Mesodermal cell (in vitro differentiated cells): ENCODE results near the gene TEPSIN.

Source experiments
- H3K27ac ChIP-seq: 2 replicates; pipeline ENCODE4 v1.7.0; 2013; ENCODE audit warnings: mild to moderate bottlenecking, low read depth, low read length, moderate library complexity; ENCODE audit not compliant: severe bottlenecking
- H3K36me3 ChIP-seq: 2 replicates; pipeline ENCODE4 v1.7.1; 2013; ENCODE audit warnings: mild to moderate bottlenecking, low read length, moderate library complexity; ENCODE audit not compliant: control insufficient read depth, insufficient read depth
- H3K4me1 ChIP-seq: one replicate; pipeline ENCODE4 v1.7.1; 2013; ENCODE audit warnings: mild to moderate bottlenecking, low read length; ENCODE audit not compliant: insufficient read depth, control insufficient read depth, poor library complexity, severe bottlenecking
- H3K4me3 ChIP-seq: 2 replicates; pipeline ENCODE4 v1.7.0; 2013; ENCODE audit warnings: low read length, control low read depth, mild to moderate bottlenecking; ENCODE audit not compliant: insufficient read depth, poor library complexity, severe bottlenecking; ENCODE audit errors: extremely low read depth
- H3K9me3 ChIP-seq: 2 replicates; pipeline ENCODE4 v1.7.1; 2013; ENCODE audit warnings: mild to moderate bottlenecking, low read length, moderate library complexity; ENCODE audit not compliant: control insufficient read depth
- WGBS, 2 experiments: methylation state at CpG; one replicate each; pipeline ENCODE4 v1.1.5; 2013; ENCODE audit warnings: missing lambda C conversion rate in 2 of 2; ENCODE audit not compliant: insufficient coverage in 2 of 2; 5-methylcytosine and 5-hydroxymethylcytosine counted together

Gene TEPSIN

GRCh38 chr17:81279278-81280275 is 40.7 kb upstream of the TEPSIN start:
- Histone ChIP-seq H3K27ac (no peak overlapping the region), H3K4me1 (no peaks in the 10 kb centered on the region), H3K4me3 (no peak overlapping the region), H3K36me3 (peaks cover 30% of the 10 kb centered on the region), H3K9me3 (no peaks in the 10 kb centered on the region)
- WGBS, 2 experiments: 91 to 94% methylated on average over 44 to 49 of the region's 50 CpGs

DNA sequence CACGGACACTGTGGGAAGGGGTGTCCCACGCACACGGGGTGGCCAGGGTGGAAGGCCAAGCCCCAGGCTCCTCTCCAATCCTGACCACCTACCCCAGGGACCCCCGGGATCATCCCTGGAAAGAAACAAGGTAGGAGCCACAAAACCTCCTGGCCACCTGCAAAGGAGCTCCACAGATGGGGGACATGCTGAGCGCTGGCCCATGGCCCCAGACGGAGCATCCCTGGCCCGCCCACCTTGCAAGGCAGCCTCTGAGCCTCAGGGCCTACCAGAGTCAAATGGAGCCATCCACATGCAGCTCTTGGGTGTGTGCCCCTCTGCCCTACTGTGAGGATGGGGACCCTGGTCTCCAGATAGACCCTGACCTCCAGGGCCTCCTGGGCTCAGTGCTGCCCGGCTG is 40.0 kb upstream of the TEPSIN start:
- no peak overlapping the region for H3K4me3 ChIP-seq
- H3K27ac ChIP-seq: no peak overlapping the region
- 95 to 98% methylated on average over 7 to 8 of the region's 8 CpGs for WGBS, 2 experiments
- H3K36me3 ChIP-seq: peaks cover 35% of the 10 kb centered on the region
- no peaks in the 10 kb centered on the region for H3K9me3 ChIP-seq
- no peaks in the 10 kb centered on the region for H3K4me1 ChIP-seq

DNA sequence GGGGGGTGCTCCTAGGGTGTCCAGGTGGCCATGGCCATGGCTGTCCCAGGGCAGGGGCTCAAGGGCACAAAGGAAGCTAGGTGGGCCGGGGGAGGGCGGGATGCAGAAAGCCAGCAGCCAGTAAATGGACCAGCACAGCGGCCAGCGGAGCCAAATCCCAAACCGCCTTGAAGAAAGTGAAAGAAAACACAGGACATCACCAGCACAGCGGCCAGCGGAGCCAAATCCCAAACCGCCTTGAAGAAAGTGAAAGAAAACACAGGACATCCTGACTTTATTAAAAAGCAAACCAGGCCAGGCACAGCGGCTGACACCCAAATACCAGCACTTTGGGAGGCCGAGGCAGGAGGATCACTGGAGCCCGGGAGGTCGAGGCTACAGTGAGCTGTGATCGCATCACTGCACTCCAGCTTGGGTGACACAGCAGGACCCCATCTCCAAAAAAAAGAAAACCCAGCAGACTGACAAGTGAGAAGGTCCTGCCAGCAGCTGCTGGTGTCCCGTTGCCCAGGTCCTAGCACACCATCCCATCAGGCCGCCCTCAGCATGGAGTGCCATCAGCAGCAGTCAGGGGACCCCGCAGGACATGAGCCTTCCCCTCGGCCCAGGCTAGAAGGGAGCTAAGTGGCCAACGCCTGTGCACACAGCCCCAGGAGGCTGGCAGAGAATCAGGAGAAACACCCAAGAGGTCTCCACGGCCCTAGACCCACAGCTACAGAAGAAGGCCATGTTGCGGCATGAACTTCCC is 39.3 kb upstream of the TEPSIN start:
- Histone ChIP-seq H3K27ac (no peak overlapping the region), H3K9me3 (no peaks in the 10 kb centered on the region), H3K4me3 (no peak overlapping the region), H3K4me1 (no peaks in the 10 kb centered on the region), H3K36me3 (peaks cover 42% of the 10 kb centered on the region)
- WGBS, 2 experiments: 95 to 96% methylated on average over 19 to 20 of the region's 20 CpGs

DNA sequence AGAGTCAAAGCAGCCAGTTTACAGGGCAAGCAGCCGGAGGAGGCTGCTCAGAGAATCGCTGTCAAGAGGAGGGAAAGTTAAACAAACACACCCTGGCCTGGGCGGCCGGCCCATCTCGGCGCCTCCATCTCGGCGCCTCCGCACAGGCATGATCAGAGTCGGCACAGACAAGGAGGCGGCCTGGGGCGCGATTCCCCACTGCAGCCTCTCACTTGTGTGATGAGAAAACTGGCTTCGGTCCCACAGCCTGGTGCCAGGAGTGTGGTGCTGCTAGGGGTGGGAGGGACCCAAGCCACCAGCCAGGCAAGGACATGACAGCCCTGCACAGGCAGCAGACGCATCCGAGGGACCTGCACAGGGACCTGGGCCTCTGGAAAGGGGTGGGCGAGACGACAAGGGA is 38.6 kb upstream of the TEPSIN start:
- no peaks in the 10 kb centered on the region for H3K4me1 ChIP-seq
- peaks cover 47% of the 10 kb centered on the region for H3K36me3 ChIP-seq
- H3K4me3 ChIP-seq: no peak overlapping the region
- H3K9me3 ChIP-seq: no peaks in the 10 kb centered on the region
- H3K27ac ChIP-seq: no peak overlapping the region
- WGBS, 2 experiments: 95 to 98% methylated on average over 16 to 18 of the region's 18 CpGs

DNA sequence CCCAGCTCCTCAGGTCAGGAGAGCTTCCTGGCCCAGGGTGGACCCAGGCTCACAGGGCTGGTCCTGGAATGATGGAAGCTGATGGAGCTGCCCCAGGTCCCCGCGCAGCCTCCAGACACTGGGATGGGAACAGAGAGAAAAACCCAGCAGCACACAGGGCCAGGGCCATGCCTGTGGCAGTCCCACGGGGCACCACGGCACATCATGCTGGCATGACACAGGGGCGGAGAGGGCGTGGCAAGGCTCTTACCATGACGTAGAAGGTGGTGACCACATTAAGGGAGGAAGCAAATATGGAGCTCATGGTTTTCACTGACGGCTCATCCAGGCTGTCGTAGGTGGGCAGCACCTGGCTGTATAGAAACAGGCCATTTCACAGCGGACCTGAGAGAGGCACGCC is 37.9 kb upstream of the TEPSIN start:
- H3K4me1 ChIP-seq: no peaks in the 10 kb centered on the region
- no peak overlapping the region for H3K27ac ChIP-seq
- H3K36me3 ChIP-seq: peaks cover 45% of the 10 kb centered on the region
- H3K9me3 ChIP-seq: no peaks in the 10 kb centered on the region
- 98 to 99% methylated on average over 11 of the region's 11 CpGs for WGBS, 2 experiments
- H3K4me3 ChIP-seq: no peak overlapping the region

DNA sequence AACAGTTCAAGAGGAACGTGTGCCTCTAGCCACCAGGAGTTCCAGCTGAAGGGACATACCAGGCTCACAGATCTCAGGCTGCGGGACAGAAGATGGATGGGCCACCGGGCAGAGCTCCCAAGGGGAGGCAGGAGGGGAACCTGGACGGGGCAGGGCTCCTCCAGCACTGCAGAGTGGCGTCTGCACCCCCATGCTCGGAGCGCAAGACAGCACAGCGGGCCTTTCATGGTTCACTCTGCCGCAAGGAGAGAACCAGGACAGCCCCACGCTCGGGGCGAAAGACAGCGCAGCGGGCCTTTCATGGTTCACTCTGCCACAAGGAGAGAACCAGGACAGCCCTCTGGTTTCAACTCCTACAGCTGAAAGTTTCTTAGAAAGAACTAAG is 35.6 kb upstream of the TEPSIN start:
- no peak overlapping the region for H3K4me3 ChIP-seq
- H3K36me3 ChIP-seq: peaks cover 60% of the 10 kb centered on the region
- no peak overlapping the region for H3K27ac ChIP-seq
- WGBS, 2 experiments: 89 to 94% methylated on average over 14 of the region's 14 CpGs
- H3K9me3 ChIP-seq: no peaks in the 10 kb centered on the region
- no peaks in the 10 kb centered on the region for H3K4me1 ChIP-seq

DNA sequence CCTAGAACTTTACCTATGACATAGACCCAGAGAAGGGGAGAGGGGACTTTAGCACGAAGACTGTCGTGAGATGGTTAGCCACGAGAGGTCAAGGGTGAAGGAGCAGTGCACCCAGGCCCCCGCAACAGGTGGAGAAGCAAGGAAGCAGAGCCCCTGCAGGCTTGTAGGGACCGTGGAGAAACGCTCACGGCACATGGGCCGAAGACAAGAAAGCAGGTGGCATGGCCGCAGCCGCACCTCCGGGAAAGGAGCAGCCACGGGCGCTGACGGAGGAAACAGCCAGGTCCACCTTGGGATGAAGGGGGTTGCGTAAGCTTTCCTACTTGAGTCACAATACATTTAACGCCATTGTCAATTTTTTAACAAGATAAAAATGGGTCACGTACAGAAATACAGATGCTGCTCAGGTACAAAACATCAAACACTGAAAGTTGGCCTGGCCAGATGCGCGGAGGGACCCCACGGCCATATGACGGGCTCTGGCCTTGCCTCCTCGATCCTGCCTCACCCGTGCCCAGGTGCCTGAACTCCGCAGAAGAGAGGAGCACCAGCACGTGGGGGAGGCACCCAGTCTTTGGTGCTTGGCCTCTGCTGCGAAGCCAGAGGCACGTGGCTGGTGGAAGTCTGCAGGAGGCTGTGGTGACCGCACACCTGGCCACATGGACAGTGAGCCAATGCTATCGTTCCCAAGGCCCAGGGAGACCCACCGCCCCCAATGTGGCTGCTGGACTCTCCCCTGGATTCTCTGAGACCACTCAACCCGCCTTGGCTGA is 35.0 kb upstream of the TEPSIN start:
- WGBS, 2 experiments: 96 to 97% methylated on average over 30 to 31 of the region's 31 CpGs
- Histone ChIP-seq H3K4me1 (no peaks in the 10 kb centered on the region), H3K4me3 (no peak overlapping the region), H3K9me3 (no peaks in the 10 kb centered on the region), H3K27ac (no peak overlapping the region), H3K36me3 (peaks cover 65% of the 10 kb centered on the region)

DNA sequence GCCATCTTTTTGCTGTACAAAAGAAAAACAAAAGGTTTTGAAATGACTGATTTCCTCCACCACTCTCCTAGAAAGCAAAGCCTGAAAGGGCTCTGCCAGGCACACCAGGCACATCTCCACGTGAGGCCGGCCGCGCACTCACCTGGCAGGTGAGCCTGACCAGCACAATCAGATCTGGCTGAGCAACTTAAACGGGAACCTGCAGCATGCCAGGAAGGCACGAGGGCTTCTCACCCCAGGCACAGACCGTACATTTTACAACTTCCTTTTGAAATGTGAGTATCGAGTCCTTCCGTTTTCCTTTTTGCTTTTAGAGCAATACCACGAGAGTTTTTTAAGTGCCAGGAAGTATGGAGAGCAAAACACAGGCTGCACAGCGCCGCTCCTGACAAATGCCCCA is 33.8 kb upstream of the TEPSIN start:
- WGBS, 2 experiments: 93 to 97% methylated on average over 11 to 12 of the region's 12 CpGs
- no peaks in the 10 kb centered on the region for H3K9me3 ChIP-seq
- no peaks in the 10 kb centered on the region for H3K4me1 ChIP-seq
- no peak overlapping the region for H3K27ac ChIP-seq
- H3K4me3 ChIP-seq: no peak overlapping the region
- H3K36me3 ChIP-seq: peaks cover 70% of the 10 kb centered on the region

DNA sequence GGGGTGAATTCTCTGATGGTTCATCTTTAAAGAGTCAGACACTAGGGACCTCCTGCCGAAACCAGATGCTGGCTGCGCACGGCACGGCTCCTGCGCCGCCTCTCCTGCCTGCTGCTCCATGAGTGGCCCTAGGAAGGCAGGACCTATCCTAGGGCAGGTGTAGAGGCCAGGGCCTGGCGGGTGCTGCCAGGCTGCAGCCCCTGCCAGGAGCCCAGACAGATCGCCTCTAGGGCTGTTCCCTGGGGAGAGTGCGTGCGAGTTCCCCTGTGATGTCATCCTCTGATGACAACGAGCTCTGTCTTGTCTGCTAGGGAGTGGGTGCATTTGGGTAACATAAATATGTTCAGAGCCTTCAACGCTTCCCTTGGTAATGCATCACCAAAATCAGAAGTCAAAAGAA is 32.4 kb upstream of the TEPSIN start:
- 93 to 94% methylated on average over 8 to 9 of the region's 12 CpGs for WGBS, 2 experiments

DNA sequence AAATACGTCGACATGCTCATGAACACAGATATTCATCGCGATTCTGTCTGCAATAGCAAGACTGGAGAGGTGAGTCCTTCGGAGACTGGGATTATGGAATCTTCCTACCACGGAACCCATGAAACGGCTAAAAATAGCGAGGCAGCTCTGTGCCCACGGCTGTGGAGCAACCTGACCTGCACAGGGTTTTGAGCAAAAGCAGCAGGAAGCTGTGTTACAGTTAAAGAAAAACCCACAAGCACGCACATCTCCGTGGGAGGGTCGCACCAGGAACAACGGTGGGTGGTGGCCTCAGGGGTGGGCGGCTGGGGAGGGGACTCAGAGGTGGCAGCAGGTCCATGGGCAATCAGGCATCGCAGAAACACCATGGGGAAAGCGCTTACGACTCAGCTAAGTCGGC is 31.4 kb upstream of the TEPSIN start:
- 94 to 95% methylated on average over 16 to 18 of the region's 18 CpGs for WGBS, 2 experiments
- Histone ChIP-seq H3K27ac (no peak overlapping the region), H3K4me3 (no peak overlapping the region), H3K9me3 (no peaks in the 10 kb centered on the region), H3K36me3 (peaks cover 64% of the 10 kb centered on the region), H3K4me1 (no peaks in the 10 kb centered on the region)

More for the DNA sequence above, 32.4 kb upstream of the TEPSIN start:
- Histone ChIP-seq H3K4me1 (no peaks in the 10 kb centered on the region), H3K4me3 (no peak overlapping the region), H3K27ac (no peak overlapping the region), H3K36me3 (peaks cover 64% of the 10 kb centered on the region), H3K9me3 (no peaks in the 10 kb centered on the region)
